Kidney epithelial cell (primary cell): Measurements from ENCODE around the gene RPL3. TPM values are rescaled to one million over a fixed set of nuclear protein-coding genes. Genes with fewer than 3 reads are reported as not detected.
A peak's percentile ranks its signal among the peaks of the same experiment; 100 is the strongest.
"Not testable (repeated sequence)": the region's sequence is repeated elsewhere in the genome, so short reads cannot be mapped to it uniquely, and the experiment has no call there.

Experiments used
- DNase-seq: peaks from one replicate; pipeline ENCODE4 v3.0.0-alpha.2; 2010; ENCODE audit warnings: low read depth
- H3K27me3 ChIP-seq: 2 replicates; pipeline ENCODE4 v1.6.0; 2011; ENCODE audit warnings: low read length; ENCODE audit not compliant: control insufficient read depth, insufficient read depth
- H3K36me3 ChIP-seq: 2 replicates; pipeline ENCODE4 v1.5.1; 2011; ENCODE audit warnings: low read length; ENCODE audit not compliant: control insufficient read depth, insufficient read depth
- H3K4me3 ChIP-seq: 2 replicates; pipeline ENCODE4 v1.5.1; 2011; ENCODE audit warnings: low read depth, mild to moderate bottlenecking, control low read depth, low read length
- CTCF ChIP-seq: IDR thresholded peaks from 2 replicates; pipeline ENCODE4 v1.5.1; 2011; ENCODE audit warnings: mild to moderate bottlenecking, moderate library complexity, low read length, control low read depth, inconsistent platforms; ENCODE audit not compliant: insufficient read depth, poor library complexity, severe bottlenecking
- total RNA-seq: library from RNA; depleted of rRNA; stranded (reverse); fragments of >200 nt; gene quantifications from 2 replicates; pipeline ENCODE4 v1.2.3, GENCODE V29; 2015

RPL3 gene
- total RNA-seq, 1 donor from 2014 or later: 2,742 TPM

GRCh38 chr22:39343259-39344045 is 24.0 kb upstream of the RPL3 start:
- no peak for DNase-seq

GRCh38 chr22:39341179-39341578 is 21.8 kb upstream of the RPL3 start:
- no peak for DNase-seq
- Histone ChIP-seq H3K4me3 (no peak overlapping the region), H3K36me3 (no peaks in the 10 kb centered on the region), H3K27me3 (peaks cover 6% of the 10 kb centered on the region)
- no peak for TF ChIP-seq CTCF

More at GRCh38 chr22:39343259-39344045, 24.0 kb upstream of the RPL3 start:
- Histone ChIP-seq H3K27me3 (peaks cover 6% of the 10 kb centered on the region), H3K36me3 (no peaks in the 10 kb centered on the region), H3K4me3 (no peak overlapping the region)
- TF ChIP-seq CTCF: peak; percentile 83

- DNase-seq, H3K4me3 ChIP-seq, H3K36me3 ChIP-seq, H3K27me3 ChIP-seq: not testable (repeated sequence)
Observed at GRCh38 chr22:39339775-39340174, 20.4 kb upstream of the RPL3 start.

GRCh38 chr22:39336411-39336810 is 17.0 kb upstream of the RPL3 start:
- H3K4me3 ChIP-seq: no peak overlapping the region
- no peaks in the 10 kb centered on the region for H3K27me3 ChIP-seq
- no peak for DNase-seq
- TF ChIP-seq CTCF: no peak
- no peaks in the 10 kb centered on the region for H3K36me3 ChIP-seq

GRCh38 chr22:39332441-39333064 is 13.1 kb upstream of the RPL3 start:
- no peak for TF ChIP-seq CTCF
- DNase-seq: no peak
- Histone ChIP-seq H3K27me3 (no peaks in the 10 kb centered on the region), H3K36me3 (no peaks in the 10 kb centered on the region), H3K4me3 (no peak overlapping the region)

- not testable (repeated sequence) for H3K27me3 ChIP-seq, DNase-seq, H3K36me3 ChIP-seq, H3K4me3 ChIP-seq
Observed at GRCh38 chr22:39330553-39330952, 11.1 kb upstream of the RPL3 start.
